ENCODE results near the gene GRIN2A. TPM values are rescaled to one million over a fixed set of nuclear protein-coding genes. Genes with fewer than 3 reads are reported as not detected.

The GRIN2A gene
- total and polyA plus RNA-seq, 2 of the 13 experiments (the other 11 are each of a cell fraction or from before 2014, with no cell fraction given), result not detected

GRCh38 chr16:10087151-10087550 is 95.1 kb downstream of the GRIN2A start (continued):
- TF ChIP-seq, protein P1, sequence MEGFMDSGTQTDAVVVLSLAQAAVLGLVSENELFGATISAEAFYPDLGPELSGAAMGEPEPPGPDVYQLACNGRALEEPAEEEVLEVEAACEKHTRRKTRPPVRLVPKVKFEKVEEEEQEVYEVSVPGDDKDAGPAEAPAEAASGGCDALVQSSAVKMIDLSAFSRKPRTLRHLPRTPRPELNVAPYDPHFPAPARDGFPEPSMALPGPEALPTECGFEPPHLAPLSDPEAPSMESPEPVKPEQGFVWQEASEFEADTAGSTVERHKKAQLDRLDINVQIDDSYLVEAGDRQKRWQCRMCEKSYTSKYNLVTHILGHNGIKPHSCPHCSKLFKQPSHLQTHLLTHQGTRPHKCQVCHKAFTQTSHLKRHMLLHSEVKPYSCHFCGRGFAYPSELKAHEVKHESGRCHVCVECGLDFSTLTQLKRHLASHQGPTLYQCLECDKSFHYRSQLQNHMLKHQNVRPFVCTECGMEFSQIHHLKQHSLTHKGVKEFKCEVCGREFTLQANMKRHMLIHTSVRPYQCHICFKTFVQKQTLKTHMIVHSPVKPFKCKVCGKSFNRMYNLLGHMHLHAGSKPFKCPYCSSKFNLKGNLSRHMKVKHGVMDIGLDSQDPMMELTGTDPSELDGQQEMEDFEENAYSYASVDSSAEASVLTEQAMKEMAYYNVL (CRISPR knock-in tag; IDR thresholded peaks at IDR 0.05; ENCODE audit: borderline replicate concordance), result no peak
- TF ChIP-seq ZNF737 (CRISPR knock-in tag; IDR thresholded peaks at IDR 0.05; ENCODE audit: borderline replicate concordance) (no peak), SSRP1 (CRISPR knock-in tag; IDR thresholded peaks at IDR 0.05) (no peak)

GRCh38 chr16:10086620-10087019 is 95.6 kb downstream of the GRIN2A start:
- TF ChIP-seq ZNF382 (CRISPR knock-in tag; IDR thresholded peaks at IDR 0.05; ENCODE audit: borderline replicate concordance), result no peak
- TF ChIP-seq GFI1 (CRISPR knock-in tag; IDR thresholded peaks at IDR 0.05; ENCODE audit: borderline replicate concordance), result no peak
- TF ChIP-seq IRF9 (CRISPR knock-in tag; IDR thresholded peaks at IDR 0.05; ENCODE audit: borderline replicate concordance), result no peak
- TF ChIP-seq HNRNPUL1 (IDR thresholded peaks at IDR 0.05; ENCODE audit: low read depth, low read length), result no peak
- no peak overlapping the region for H3K27ac ChIP-seq (ENCODE audit: extremely low read length, insufficient read depth, low read length)
- H2AFZ ChIP-seq (ENCODE audit: low read length), result no peak overlapping the region
- H3K4me1 ChIP-seq (ENCODE audit: insufficient read depth, low read length), result no peaks in the 10 kb centered on the region
- no peaks in the 10 kb centered on the region for H3K79me2 ChIP-seq (ENCODE audit: insufficient read depth, low read length)
- no peaks in the 10 kb centered on the region for H4K20me1 ChIP-seq (ENCODE audit: insufficient read depth, low read length)
- intact Hi-C loops (cut with micrococcal nuclease; ENCODE audit: unreplicated experiment), result no loop called here
- H3K4me2 ChIP-seq (ENCODE audit: low read depth, low read length), result no peak overlapping the region
- 0 out of 5 replicates have a peak, but pooled peaks cover 0 to 3% of the 10 kb centered on the region in 2 experiments for H3K27me3 ChIP-seq (ENCODE audit: control insufficient read depth in 1 of 2, insufficient read depth in 2 of 2, low read length in 2 of 2)
- FAIRE-seq (no peak), ATAC-seq (no peak), DNase-seq (ENCODE audit: low spot score) (no peak)
- no peaks in the 10 kb centered on the region for H3K36me3 ChIP-seq (replicated peaks in 1 of 2; ENCODE audit: control insufficient read depth in 1 of 2, insufficient read depth in 2 of 2, low read length in 2 of 2)
- in situ Hi-C loops (cut with HindIII; ENCODE audit: extremely low pct_ligation_motif_present, low pct_unique_long_range_greater_than_20kb), result no loop called here
- no peak overlapping the region for H3K9ac ChIP-seq (ENCODE audit: insufficient read depth, low read depth, low read length)
- POLR2A ChIA-PET, result no interaction called here
- CTCF ChIA-PET (ENCODE audit: low intra/inter-chr PET ratio, low total read pairs), result no interaction called here
- BruUV-seq (replicated peaks), result no TSS peak
- 2% methylated on average over 2 of the region's 3 CpGs for WGBS (ENCODE audit: low lambda C conversion rate)
- H3K9me3 ChIP-seq (ENCODE audit: low read length), result no peaks in the 10 kb centered on the region
- no peak overlapping the region for H3K4me3 ChIP-seq (replicated peaks in 1 of 3; ENCODE audit: insufficient read depth in 1 of 3, low read depth in 2 of 3, low read length in 3 of 3)

Measured in HepG2 (cell line).